Progenitor cell of endocrine pancreas (in vitro differentiated cells): Measurements from ENCODE around the gene ZNF438. TPM values are rescaled to one million over a fixed set of nuclear protein-coding genes. Genes with fewer than 3 reads are reported as not detected.

Experiments
- DNase-seq: peaks from one replicate; pipeline ENCODE4 v3.0.0; 2021; ENCODE audit warnings: low spot score; ENCODE audit not compliant: unreplicated experiment
- H3K27ac Mint-ChIP-seq: 2 replicates; pipeline ENCODE4 v1.8.0; 2021; ENCODE audit warnings: mild to moderate bottlenecking, moderate library complexity, mixed read lengths
- H3K27me3 Mint-ChIP-seq: 2 replicates; pipeline ENCODE4 v1.8.0; 2021; ENCODE audit warnings: mixed read lengths
- H3K36me3 Mint-ChIP-seq: 2 replicates; pipeline ENCODE4 v1.8.0; 2022; ENCODE audit warnings: mixed read lengths; ENCODE audit not compliant: insufficient read depth
- H3K4me1 Mint-ChIP-seq: 2 replicates; pipeline ENCODE4 v1.8.0; 2021; ENCODE audit warnings: low read depth, mixed read lengths
- H3K4me3 Mint-ChIP-seq: 2 replicates; pipeline ENCODE4 v1.8.0; 2021; ENCODE audit warnings: low read depth, mild to moderate bottlenecking, moderate library complexity, mixed read lengths
- H3K9me3 Mint-ChIP-seq: 2 replicates; pipeline ENCODE4 v1.8.0; 2021; ENCODE audit warnings: low read depth, mixed read lengths
- long read RNA-seq: library from polyadenylated mRNA; unstranded; transcript quantifications from one replicate; pipeline ENCODE4 v2.0.0, GENCODE V29; 2020
- total RNA-seq: library from RNA; stranded (reverse); gene quantifications from 2 replicates; pipeline ENCODE4 v1.2.1, GENCODE V29; 2021
- TF ChIP-seq, protein P1 (sequence below): fragments of 200-600 bp; sonication (generic); IDR thresholded peaks from one replicate; pipeline ENCODE4 v1.5.0; 2021; ENCODE audit warnings: antibody characterized with exemption, mild to moderate bottlenecking; ENCODE audit not compliant: unreplicated experiment

Gene ZNF438, protein sequence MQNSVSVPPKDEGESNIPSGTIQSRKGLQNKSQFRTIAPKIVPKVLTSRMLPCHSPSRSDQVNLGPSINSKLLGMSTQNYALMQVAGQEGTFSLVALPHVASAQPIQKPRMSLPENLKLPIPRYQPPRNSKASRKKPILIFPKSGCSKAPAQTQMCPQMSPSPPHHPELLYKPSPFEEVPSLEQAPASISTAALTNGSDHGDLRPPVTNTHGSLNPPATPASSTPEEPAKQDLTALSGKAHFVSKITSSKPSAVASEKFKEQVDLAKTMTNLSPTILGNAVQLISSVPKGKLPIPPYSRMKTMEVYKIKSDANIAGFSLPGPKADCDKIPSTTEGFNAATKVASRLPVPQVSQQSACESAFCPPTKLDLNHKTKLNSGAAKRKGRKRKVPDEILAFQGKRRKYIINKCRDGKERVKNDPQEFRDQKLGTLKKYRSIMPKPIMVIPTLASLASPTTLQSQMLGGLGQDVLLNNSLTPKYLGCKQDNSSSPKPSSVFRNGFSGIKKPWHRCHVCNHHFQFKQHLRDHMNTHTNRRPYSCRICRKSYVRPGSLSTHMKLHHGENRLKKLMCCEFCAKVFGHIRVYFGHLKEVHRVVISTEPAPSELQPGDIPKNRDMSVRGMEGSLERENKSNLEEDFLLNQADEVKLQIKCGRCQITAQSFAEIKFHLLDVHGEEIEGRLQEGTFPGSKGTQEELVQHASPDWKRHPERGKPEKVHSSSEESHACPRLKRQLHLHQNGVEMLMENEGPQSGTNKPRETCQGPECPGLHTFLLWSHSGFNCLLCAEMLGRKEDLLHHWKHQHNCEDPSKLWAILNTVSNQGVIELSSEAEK
- total RNA-seq, result 6.1 and 6.6 TPM in 2 replicates
- long read RNA-seq, partial matches to known transcripts, result 7 of 23 reads
- long read RNA-seq, other reads (novel, unspliced or antisense), result 8 of 23 reads

DNA sequence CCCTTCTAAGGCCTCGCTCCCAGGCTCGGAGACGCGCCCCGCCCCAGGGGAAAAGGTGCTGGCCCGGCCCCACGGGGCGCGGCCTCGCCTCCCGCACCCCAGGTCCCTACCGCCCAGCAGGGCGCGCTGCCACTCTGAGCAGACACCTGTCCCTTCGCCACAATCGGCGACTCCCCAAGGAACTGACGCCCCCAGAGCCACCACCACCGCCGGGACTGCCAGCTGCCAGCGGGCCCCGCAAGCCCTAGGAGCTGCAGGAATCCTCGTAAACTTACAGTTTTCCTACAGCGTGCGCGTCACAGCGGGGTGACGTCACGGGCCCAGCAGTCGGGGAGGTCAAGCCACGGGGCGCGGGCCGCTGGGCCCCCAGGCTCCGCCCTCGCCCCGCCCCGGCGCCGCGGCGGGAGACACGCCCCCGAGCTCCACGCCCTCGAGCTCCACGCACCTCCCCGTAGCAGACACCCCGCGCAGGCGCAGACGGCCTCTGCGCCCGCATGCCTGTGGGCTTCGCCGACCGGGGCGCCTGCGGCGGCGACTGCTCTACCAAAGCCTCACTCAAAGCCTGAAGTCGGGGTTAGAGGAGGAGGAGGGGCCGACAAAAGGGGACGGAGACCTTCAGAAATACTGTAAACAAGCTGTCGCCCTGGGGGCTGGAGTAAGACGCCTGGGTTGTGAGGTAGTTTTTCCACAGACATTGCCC, at the start of gene ZNF438:
Gene ZNF438 (minus strand): TSS at position 308 of the 700 bp plus-strand sequence. CDS start 154,831 bp downstream, outside the sequence.
- H3K4me3 Mint-ChIP-seq, result peak within 1 kb of the TSS; percentile 88
- TF ChIP-seq, protein P1, sequence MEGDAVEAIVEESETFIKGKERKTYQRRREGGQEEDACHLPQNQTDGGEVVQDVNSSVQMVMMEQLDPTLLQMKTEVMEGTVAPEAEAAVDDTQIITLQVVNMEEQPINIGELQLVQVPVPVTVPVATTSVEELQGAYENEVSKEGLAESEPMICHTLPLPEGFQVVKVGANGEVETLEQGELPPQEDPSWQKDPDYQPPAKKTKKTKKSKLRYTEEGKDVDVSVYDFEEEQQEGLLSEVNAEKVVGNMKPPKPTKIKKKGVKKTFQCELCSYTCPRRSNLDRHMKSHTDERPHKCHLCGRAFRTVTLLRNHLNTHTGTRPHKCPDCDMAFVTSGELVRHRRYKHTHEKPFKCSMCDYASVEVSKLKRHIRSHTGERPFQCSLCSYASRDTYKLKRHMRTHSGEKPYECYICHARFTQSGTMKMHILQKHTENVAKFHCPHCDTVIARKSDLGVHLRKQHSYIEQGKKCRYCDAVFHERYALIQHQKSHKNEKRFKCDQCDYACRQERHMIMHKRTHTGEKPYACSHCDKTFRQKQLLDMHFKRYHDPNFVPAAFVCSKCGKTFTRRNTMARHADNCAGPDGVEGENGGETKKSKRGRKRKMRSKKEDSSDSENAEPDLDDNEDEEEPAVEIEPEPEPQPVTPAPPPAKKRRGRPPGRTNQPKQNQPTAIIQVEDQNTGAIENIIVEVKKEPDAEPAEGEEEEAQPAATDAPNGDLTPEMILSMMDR, result peak; percentile 60
- H3K27ac Mint-ChIP-seq, result peak within 1 kb of the TSS; percentile 98
- H3K4me1 Mint-ChIP-seq, result peaks cover 11% of the 10 kb centered on the region
- H3K27me3 Mint-ChIP-seq, result peaks cover 3% of the 10 kb centered on the region
- peak; percentile 95 for DNase-seq
- H3K36me3 Mint-ChIP-seq, result no peaks in the 10 kb centered on the region
- H3K9me3 Mint-ChIP-seq, result peaks cover 3% of the 10 kb centered on the region

DNA sequence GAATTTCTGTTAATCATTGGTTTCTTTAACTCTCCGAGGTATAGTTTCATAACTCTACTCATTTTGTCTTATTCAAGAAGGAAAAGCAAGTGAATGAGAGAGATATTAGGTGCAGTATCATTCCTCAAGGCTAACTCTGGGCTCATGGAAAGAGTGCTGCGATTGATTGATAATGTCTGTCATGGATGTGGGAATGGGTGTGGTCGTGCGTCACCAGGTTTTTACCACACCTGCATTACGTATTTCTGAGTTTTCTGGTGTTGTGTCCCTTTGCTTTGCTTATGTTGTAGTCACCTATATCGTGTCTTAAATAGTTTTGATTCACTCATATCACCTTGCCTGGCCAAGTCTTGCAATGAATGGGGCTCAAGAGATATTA, 44.9 kb upstream of the ZNF438 start:
- TF ChIP-seq, protein P1, result no peak
- Mint-ChIP-seq H3K27ac (no peak overlapping the region), H3K4me3 (no peak overlapping the region), H3K9me3 (peaks cover 3% of the 10 kb centered on the region), H3K27me3 (peaks cover 6% of the 10 kb centered on the region), H3K36me3 (no peaks in the 10 kb centered on the region), H3K4me1 (peaks cover 5% of the 10 kb centered on the region)
- no peak for DNase-seq

DNA sequence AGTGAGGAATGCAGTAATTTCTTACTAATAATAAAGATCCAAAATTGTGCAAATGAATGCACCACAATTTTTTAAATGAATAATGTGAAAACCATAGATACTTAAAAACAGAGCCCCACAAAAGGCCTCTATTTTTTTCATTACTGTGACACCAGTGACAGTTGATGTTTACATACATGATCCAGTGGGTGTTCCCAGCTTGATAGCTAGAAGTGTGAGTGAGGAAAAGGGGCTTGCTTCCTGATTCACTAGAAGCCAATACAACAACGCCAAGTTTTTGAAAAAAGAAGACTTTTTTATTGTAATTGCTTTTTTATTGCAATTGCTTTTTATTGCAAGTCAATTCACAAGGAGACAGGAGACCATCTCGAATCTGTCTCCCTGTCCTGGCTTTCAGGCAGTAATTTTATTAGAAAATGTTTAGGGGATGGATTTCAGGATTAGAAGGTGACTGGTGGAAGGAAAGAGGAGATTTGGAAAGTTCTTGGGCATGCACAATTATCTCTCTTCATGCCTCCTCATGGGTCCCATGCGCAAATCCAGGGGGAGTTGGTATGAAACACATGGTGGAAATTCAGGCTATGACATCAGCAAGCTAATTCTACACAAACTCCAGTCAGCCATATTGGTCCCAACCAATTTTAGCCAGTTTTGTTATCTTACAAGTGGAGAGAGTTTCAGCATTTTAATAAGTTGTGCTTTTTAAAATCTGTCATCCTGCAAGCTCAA, 44.4 kb upstream of the ZNF438 start:
- H3K36me3 Mint-ChIP-seq, result no peaks in the 10 kb centered on the region
- no peak for DNase-seq
- peaks cover 3% of the 10 kb centered on the region for H3K9me3 Mint-ChIP-seq
- no peak overlapping the region for H3K4me3 Mint-ChIP-seq
- H3K27ac Mint-ChIP-seq, result no peak overlapping the region
- peaks cover 5% of the 10 kb centered on the region for H3K4me1 Mint-ChIP-seq
- H3K27me3 Mint-ChIP-seq, result peaks cover 6% of the 10 kb centered on the region
- TF ChIP-seq, protein P1, result no peak

DNA sequence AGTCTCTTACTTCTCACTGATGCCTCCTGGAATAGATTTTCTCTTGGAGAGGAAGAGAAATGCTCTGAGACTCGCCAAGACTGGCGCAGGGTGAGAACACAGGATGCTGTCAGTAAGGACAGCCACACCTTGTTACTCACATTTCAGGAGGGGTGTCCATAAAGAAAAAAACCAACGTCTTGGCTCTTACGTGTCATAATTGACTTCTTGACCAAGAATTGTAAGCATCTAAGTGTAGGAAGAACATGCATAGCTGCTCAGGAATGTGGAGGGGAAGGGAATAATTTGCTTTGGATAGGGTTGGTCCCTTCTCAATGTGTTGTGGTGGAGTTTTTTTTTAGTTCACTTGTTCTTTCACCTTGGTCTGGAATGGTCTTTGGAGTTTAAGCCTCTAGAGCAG, 43.8 kb upstream of the ZNF438 start:
- Mint-ChIP-seq H3K27ac (no peak overlapping the region), H3K4me1 (peaks cover 5% of the 10 kb centered on the region), H3K9me3 (peaks cover 3% of the 10 kb centered on the region), H3K27me3 (peaks cover 4% of the 10 kb centered on the region), H3K36me3 (no peaks in the 10 kb centered on the region), H3K4me3 (no peak overlapping the region)
- TF ChIP-seq, protein P1, result no peak
- DNase-seq, result no peak
